Parathyroid adenoma (tissue), 2 donors: ENCODE data around the gene PLIN3.
A peak's percentile ranks its signal among the peaks of the same experiment; 100 is the strongest.

Source experiments
- H2AFZ ChIP-seq: fragments of 300-600 bp; sonication (generic); one replicate; pipeline ENCODE4 v1.7.0; 2017; ENCODE audit warnings: antibody characterized with exemption, mild to moderate bottlenecking
- H3K27ac ChIP-seq: fragments of 300-600 bp; sonication (generic); one replicate; pipeline ENCODE4 v1.7.0; 2017
- H3K27me3 ChIP-seq: fragments of 300-600 bp; sonication (generic); one replicate; pipeline ENCODE4 v1.7.0; 2017; ENCODE audit warnings: low read length; ENCODE audit not compliant: control insufficient read depth, insufficient read depth
- H3K36me3 ChIP-seq: fragments of 300-600 bp; sonication (generic); one replicate; pipeline ENCODE4 v1.7.0; 2017; ENCODE audit warnings: low read length; ENCODE audit not compliant: control insufficient read depth, insufficient read depth
- H3K4me1 ChIP-seq: fragments of 300-600 bp; sonication (generic); one replicate; pipeline ENCODE4 v1.7.0; 2017; ENCODE audit warnings: control low read depth
- H3K4me2 ChIP-seq: fragments of 300-600 bp; sonication (generic); one replicate; pipeline ENCODE4 v1.7.0; 2017; ENCODE audit warnings: low read length
- H3K4me3 ChIP-seq: fragments of 300-600 bp; sonication (generic); one replicate; pipeline ENCODE4 v1.7.0; 2017; ENCODE audit warnings: low read depth, low read length
- H3K79me2 ChIP-seq: fragments of 300-600 bp; sonication (generic); one replicate; pipeline ENCODE4 v1.7.0; 2017; ENCODE audit warnings: control low read depth
- H3K9ac ChIP-seq: fragments of 300-600 bp; sonication (generic); one replicate; pipeline ENCODE4 v1.7.0; 2017; ENCODE audit warnings: mild to moderate bottlenecking
- H3K9me3 ChIP-seq: fragments of 300-600 bp; sonication (generic); one replicate; pipeline ENCODE4 v1.7.0; 2017; ENCODE audit warnings: low read length; ENCODE audit not compliant: control insufficient read depth
- CTCF ChIP-seq: fragments of 300-600 bp; sonication (generic); IDR thresholded peaks from one replicate; pipeline ENCODE4 v1.7.0; 2017; ENCODE audit warnings: antibody characterized with exemption, mild to moderate bottlenecking
- donor health status: primary hyperparathyroidism.

Gene PLIN3

GRCh38 chr19:4870025-4870700 lies 2.7 kb upstream of the PLIN3 start:
- Histone ChIP-seq H3K4me1 (peaks cover 2% of the 10 kb centered on the region), H3K27me3 (no peaks in the 10 kb centered on the region), H2AFZ (no peak overlapping the region), H3K9me3 (no peaks in the 10 kb centered on the region), H3K79me2 (no peaks in the 10 kb centered on the region), H3K4me3 (no peak overlapping the region), H3K4me2 (no peak overlapping the region), H3K27ac (no peak overlapping the region), H3K9ac (no peak overlapping the region), H3K36me3 (no peaks in the 10 kb centered on the region)
- TF ChIP-seq CTCF = no peak

GRCh38 chr19:4868286-4868834 lies 893 bp upstream of the PLIN3 start:
- Histone ChIP-seq H3K4me2 (no peak overlapping the region), H3K36me3 (no peaks in the 10 kb centered on the region), H2AFZ (no peak overlapping the region), H3K4me1 (peaks cover 2% of the 10 kb centered on the region), H3K27me3 (no peaks in the 10 kb centered on the region), H3K4me3 (no peak overlapping the region), H3K79me2 (no peaks in the 10 kb centered on the region), H3K9ac (no peak overlapping the region), H3K27ac (no peak overlapping the region), H3K9me3 (no peaks in the 10 kb centered on the region)
- no peak for TF ChIP-seq CTCF

- no peaks in the 10 kb centered on the region for H3K79me2 ChIP-seq
- H3K36me3 ChIP-seq = no peaks in the 10 kb centered on the region
- H3K27me3 ChIP-seq = no peaks in the 10 kb centered on the region
- peaks cover 2% of the 10 kb centered on the region for H3K4me1 ChIP-seq
- peak overlapping the region; percentile 34 for H3K9ac ChIP-seq
- TF ChIP-seq CTCF = no peak
- H2AFZ ChIP-seq = peak overlapping the region; percentile 95
- H3K9me3 ChIP-seq = no peaks in the 10 kb centered on the region
- H3K4me3 ChIP-seq = peak overlapping the region; percentile 67
- H3K27ac ChIP-seq = peak overlapping the region; percentile 49
- peak overlapping the region; percentile 78 for H3K4me2 ChIP-seq
These were observed 657 bp downstream of the PLIN3 start for GRCh38 chr19:4866595-4867424.

- H3K27ac ChIP-seq = no peak overlapping the region
- no peaks in the 10 kb centered on the region for H3K27me3 ChIP-seq
- no peaks in the 10 kb centered on the region for H3K4me1 ChIP-seq
- TF ChIP-seq CTCF = no peak
- H3K9ac ChIP-seq = no peak overlapping the region
- H3K9me3 ChIP-seq = no peaks in the 10 kb centered on the region
- no peak overlapping the region for H2AFZ ChIP-seq
- H3K4me2 ChIP-seq = no peak overlapping the region
- H3K4me3 ChIP-seq = no peak overlapping the region
- no peaks in the 10 kb centered on the region for H3K79me2 ChIP-seq
- no peaks in the 10 kb centered on the region for H3K36me3 ChIP-seq
These were observed 6.3 kb downstream of the PLIN3 start for GRCh38 chr19:4861147-4861546.
